Measurements from ENCODE around the gene SNTA1. TPM values are rescaled to one million over a fixed set of nuclear protein-coding genes. Genes with fewer than 3 reads are reported as not detected.

SNTA1 gene
- total and polyA plus RNA-seq, 2 of the 13 experiments (the other 11 are each of a cell fraction or from before 2014, with no cell fraction given): 16.4 to 18.3 TPM

DNA sequence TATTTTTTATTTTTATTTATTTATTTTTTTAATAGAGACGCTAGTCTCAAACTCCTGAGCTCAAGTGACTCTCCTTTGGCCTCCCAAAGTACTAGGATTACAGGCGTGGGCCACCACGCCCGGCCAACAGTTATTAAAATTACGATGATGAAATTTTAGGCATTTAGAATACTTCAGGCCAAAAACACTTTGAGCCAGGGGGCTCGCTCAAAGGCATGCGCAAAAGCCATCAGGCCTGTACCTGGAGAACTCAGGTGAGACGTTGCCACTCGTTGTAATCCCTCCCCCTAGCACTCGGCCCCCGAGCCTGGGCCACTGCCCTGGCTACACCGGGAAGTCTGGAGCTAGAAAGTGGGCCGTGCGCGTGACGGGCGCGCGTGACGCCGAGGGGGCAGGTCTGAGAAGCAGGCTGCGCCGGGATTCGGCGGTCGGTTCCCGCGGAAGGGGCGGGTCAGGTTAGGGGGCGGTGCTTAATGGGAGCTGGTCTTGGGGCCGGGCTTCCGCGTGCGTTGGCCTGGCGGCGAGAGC, 46.0 kb upstream of the SNTA1 start (continued):
- TF ChIP-seq ZNF83 (CRISPR knock-in tag; IDR thresholded peaks at IDR 0.05; ENCODE audit: borderline replicate concordance): no peak
- TF ChIP-seq SIN3B (IDR thresholded peaks at IDR 0.05; ENCODE audit: low read length): no peak
- TF ChIP-seq NFKBIZ (CRISPR knock-in tag; IDR thresholded peaks at IDR 0.05): peak; percentile 95
- TF ChIP-seq MTA3 (CRISPR knock-in tag; IDR thresholded peaks at IDR 0.05): no peak
- peak; percentile 69; the same call in 1 of the 2 replicates for TF ChIP-seq MTF2 (CRISPR knock-in tag; IDR thresholded peaks at IDR 0.05; ENCODE audit: borderline replicate concordance)
- TF ChIP-seq POLR2G (IDR thresholded peaks at IDR 0.05; ENCODE audit: low read depth, low read length): peak; percentile 99
- TF ChIP-seq ELF3 (CRISPR knock-in tag; IDR thresholded peaks at IDR 0.05): peak; percentile 99
- TF ChIP-seq, protein P1, sequence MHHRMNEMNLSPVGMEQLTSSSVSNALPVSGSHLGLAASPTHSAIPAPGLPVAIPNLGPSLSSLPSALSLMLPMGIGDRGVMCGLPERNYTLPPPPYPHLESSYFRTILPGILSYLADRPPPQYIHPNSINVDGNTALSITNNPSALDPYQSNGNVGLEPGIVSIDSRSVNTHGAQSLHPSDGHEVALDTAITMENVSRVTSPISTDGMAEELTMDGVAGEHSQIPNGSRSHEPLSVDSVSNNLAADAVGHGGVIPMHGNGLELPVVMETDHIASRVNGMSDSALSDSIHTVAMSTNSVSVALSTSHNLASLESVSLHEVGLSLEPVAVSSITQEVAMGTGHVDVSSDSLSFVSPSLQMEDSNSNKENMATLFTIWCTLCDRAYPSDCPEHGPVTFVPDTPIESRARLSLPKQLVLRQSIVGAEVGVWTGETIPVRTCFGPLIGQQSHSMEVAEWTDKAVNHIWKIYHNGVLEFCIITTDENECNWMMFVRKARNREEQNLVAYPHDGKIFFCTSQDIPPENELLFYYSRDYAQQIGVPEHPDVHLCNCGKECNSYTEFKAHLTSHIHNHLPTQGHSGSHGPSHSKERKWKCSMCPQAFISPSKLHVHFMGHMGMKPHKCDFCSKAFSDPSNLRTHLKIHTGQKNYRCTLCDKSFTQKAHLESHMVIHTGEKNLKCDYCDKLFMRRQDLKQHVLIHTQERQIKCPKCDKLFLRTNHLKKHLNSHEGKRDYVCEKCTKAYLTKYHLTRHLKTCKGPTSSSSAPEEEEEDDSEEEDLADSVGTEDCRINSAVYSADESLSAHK (CRISPR knock-in tag; IDR thresholded peaks at IDR 0.05; ENCODE audit: borderline replicate concordance): no peak
- TF ChIP-seq NBN (conservative IDR thresholded peaks at IDR 0.05): no peak
- TF ChIP-seq, protein P2, sequence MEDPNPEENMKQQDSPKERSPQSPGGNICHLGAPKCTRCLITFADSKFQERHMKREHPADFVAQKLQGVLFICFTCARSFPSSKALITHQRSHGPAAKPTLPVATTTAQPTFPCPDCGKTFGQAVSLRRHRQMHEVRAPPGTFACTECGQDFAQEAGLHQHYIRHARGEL (CRISPR knock-in tag; IDR thresholded peaks at IDR 0.05): no peak
- TF ChIP-seq NR3C1 (CRISPR knock-in tag; IDR thresholded peaks at IDR 0.05): no peak
- no peak for TF ChIP-seq ZNF333 (CRISPR knock-in tag; IDR thresholded peaks at IDR 0.05; ENCODE audit: borderline replicate concordance)
- TF ChIP-seq, protein P3, sequence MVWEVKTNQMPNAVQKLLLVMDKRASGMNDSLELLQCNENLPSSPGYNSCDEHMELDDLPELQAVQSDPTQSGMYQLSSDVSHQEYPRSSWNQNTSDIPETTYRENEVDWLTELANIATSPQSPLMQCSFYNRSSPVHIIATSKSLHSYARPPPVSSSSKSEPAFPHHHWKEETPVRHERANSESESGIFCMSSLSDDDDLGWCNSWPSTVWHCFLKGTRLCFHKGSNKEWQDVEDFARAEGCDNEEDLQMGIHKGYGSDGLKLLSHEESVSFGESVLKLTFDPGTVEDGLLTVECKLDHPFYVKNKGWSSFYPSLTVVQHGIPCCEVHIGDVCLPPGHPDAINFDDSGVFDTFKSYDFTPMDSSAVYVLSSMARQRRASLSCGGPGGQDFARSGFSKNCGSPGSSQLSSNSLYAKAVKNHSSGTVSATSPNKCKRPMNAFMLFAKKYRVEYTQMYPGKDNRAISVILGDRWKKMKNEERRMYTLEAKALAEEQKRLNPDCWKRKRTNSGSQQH (CRISPR knock-in tag; IDR thresholded peaks at IDR 0.05; ENCODE audit: low read depth): peak; percentile 72
- peak; percentile 82 for TF ChIP-seq ZMYM4 (CRISPR knock-in tag; IDR thresholded peaks at IDR 0.05)
- TF ChIP-seq ZFAT (CRISPR knock-in tag; conservative IDR thresholded peaks at IDR 0.05): no peak
- no peak for TF ChIP-seq ZKSCAN1 (IDR thresholded peaks at IDR 0.05; ENCODE audit: low read length)
- TF ChIP-seq, protein P4, sequence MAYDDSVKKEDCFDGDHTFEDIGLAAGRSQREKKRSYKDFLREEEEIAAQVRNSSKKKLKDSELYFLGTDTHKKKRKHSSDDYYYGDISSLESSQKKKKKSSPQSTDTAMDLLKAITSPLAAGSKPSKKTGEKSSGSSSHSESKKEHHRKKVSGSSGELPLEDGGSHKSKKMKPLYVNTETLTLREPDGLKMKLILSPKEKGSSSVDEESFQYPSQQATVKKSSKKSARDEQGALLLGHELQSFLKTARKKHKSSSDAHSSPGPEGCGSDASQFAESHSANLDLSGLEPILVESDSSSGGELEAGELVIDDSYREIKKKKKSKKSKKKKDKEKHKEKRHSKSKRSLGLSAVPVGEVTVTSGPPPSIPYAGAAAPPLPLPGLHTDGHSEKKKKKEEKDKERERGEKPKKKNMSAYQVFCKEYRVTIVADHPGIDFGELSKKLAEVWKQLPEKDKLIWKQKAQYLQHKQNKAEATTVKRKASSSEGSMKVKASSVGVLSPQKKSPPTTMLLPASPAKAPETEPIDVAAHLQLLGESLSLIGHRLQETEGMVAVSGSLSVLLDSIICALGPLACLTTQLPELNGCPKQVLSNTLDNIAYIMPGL (CRISPR knock-in tag; IDR thresholded peaks at IDR 0.05; ENCODE audit: borderline replicate concordance in 1 of 2, low read depth in 1 of 2): peak in 1 of 2 experiments; percentile 83; a peak in 3 of 4 replicates
- TF ChIP-seq DNMT3B (CRISPR knock-in tag; conservative IDR thresholded peaks at IDR 0.05): no peak; the same call in 1 of the 2 replicates
- no peak; the same call in none of the 2 replicates for TF ChIP-seq RFXAP (CRISPR knock-in tag; IDR thresholded peaks at IDR 0.05; ENCODE audit: borderline replicate concordance)
- TF ChIP-seq ZNF205 (CRISPR knock-in tag; IDR thresholded peaks at IDR 0.05): peak; percentile 84; the same call in 1 of the 2 replicates
- TF ChIP-seq, protein P5, sequence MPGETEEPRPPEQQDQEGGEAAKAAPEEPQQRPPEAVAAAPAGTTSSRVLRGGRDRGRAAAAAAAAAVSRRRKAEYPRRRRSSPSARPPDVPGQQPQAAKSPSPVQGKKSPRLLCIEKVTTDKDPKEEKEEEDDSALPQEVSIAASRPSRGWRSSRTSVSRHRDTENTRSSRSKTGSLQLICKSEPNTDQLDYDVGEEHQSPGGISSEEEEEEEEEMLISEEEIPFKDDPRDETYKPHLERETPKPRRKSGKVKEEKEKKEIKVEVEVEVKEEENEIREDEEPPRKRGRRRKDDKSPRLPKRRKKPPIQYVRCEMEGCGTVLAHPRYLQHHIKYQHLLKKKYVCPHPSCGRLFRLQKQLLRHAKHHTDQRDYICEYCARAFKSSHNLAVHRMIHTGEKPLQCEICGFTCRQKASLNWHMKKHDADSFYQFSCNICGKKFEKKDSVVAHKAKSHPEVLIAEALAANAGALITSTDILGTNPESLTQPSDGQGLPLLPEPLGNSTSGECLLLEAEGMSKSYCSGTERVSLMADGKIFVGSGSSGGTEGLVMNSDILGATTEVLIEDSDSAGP (CRISPR knock-in tag; IDR thresholded peaks at IDR 0.05; ENCODE audit: borderline replicate concordance): peak; percentile 64; the same call in 1 of the 2 replicates
- TF ChIP-seq ZNF343 (CRISPR knock-in tag; IDR thresholded peaks at IDR 0.05): peak; percentile 26; the same call in 1 of the 2 replicates
- no peak for TF ChIP-seq ADNP (CRISPR knock-in tag; IDR thresholded peaks at IDR 0.05)
- TF ChIP-seq ZNF17 (CRISPR knock-in tag; IDR thresholded peaks at IDR 0.05): no peak
